H1 (cell line): ENCODE measurements around the gene USP35. TPM values are rescaled to one million over a fixed set of nuclear protein-coding genes. Genes with fewer than 3 reads are reported as not detected.

Experiments used
- CTCF ChIA-PET: fragments of 300-600 bp; sonication (Branson Sonifier 250); formaldehyde crosslinking; loops from one replicate; lab custom pipeline; 2021; ENCODE audit not compliant: partially characterized antibody; lab: Charles Lee
- POLR2A ChIA-PET: fragments of 300-600 bp; sonication (Branson Sonifier 250); formaldehyde crosslinking; loops from one replicate; lab custom pipeline; 2021; ENCODE audit warnings: inconsistent platforms; ENCODE audit not compliant: partially characterized antibody; lab: Charles Lee
- DNase-seq, 2 experiments: peaks; one replicate each; pipeline versions ENCODE4 v3.0.0 to v3.0.0-alpha.2; 2010 to 2022; ENCODE audit warnings: low spot score in 2 of 2, low read depth in 1 of 2, mixed read lengths in 1 of 2
- FAIRE-seq: peaks from 2 replicates; lab custom pipeline; 2011; peaks lifted over from hg19 to GRCh38; lab: Jason Lieb, UNC
- H2AFZ ChIP-seq: 2 replicates; pipeline ENCODE4 v1.8.1; 2012; ENCODE audit warnings: low read length, inconsistent platforms
- H2AK5ac ChIP-seq: 2 replicates; pipeline ENCODE4 v1.6.1; 2013; ENCODE audit warnings: low read depth, low read length
- H2BK120ac ChIP-seq: replicated peaks from 2 replicates; pipeline ENCODE3; 2013; ENCODE audit warnings: low read depth, low read length, inconsistent platforms
- H2BK12ac ChIP-seq: 2 replicates; pipeline ENCODE4 v1.6.1; 2013; ENCODE audit warnings: low read depth, low read length
- H2BK15ac ChIP-seq: 2 replicates; pipeline ENCODE4 v1.6.1; 2013; ENCODE audit warnings: low read length
- H2BK20ac ChIP-seq: 2 replicates; pipeline ENCODE4 v1.6.1; 2013; ENCODE audit warnings: low read length
- H2BK5ac ChIP-seq: 2 replicates; pipeline ENCODE4 v1.6.1; 2013; ENCODE audit warnings: low read depth, low read length
- H3K14ac ChIP-seq: 2 replicates; pipeline ENCODE4 v1.6.1; 2013; ENCODE audit warnings: inconsistent platforms; ENCODE audit not compliant: insufficient read length
- H3K18ac ChIP-seq: 2 replicates; pipeline ENCODE4 v1.6.1; 2013; ENCODE audit warnings: low read length; ENCODE audit errors: extremely low read depth
- H3K23ac ChIP-seq: 2 replicates; pipeline ENCODE4 v1.6.1; 2013; ENCODE audit warnings: inconsistent platforms; ENCODE audit not compliant: insufficient read length
- H3K23me2 ChIP-seq: 2 replicates; pipeline ENCODE4 v1.6.1; 2013; ENCODE audit warnings: low read depth, low read length
- H3K27ac ChIP-seq: 2 replicates; pipeline ENCODE4 v1.6.1; 2011; ENCODE audit warnings: low read depth, low read length, inconsistent platforms
- H3K27me3 ChIP-seq, 4 experiments: replicated peaks in 1 of 4; 1 replicate in 1 of 4; 2 replicates in 3 of 4; pipeline versions ENCODE4 v1.6.1 to v1.8.1; 2011 to 2013; ENCODE audit warnings: low read length in 3 of 4, mild to moderate bottlenecking in 3 of 4, inconsistent platforms in 2 of 4, mixed read lengths in 2 of 4, moderate library complexity in 1 of 4; ENCODE audit not compliant: control insufficient read depth in 3 of 4, insufficient read depth in 3 of 4; ENCODE audit errors: extremely low read depth in 1 of 4
- H3K36me3 ChIP-seq, 4 experiments: 2 replicates each; pipeline versions ENCODE4 v1.6.1 to v1.8.1; 2011 to 2013; ENCODE audit warnings: mild to moderate bottlenecking in 4 of 4, low read length in 3 of 4, moderate library complexity in 2 of 4, control low read depth in 1 of 4, inconsistent platforms in 1 of 4; ENCODE audit not compliant: insufficient read depth in 4 of 4, control insufficient read depth in 2 of 4
- H3K4ac ChIP-seq: replicated peaks from 2 replicates; pipeline ENCODE3; 2013; ENCODE audit warnings: low read length, low read depth, mixed read lengths, inconsistent platforms; ENCODE audit not compliant: insufficient read length
- H3K4me1 ChIP-seq, 4 experiments: replicated peaks in 1 of 4; 1 replicate in 1 of 4; 2 replicates in 3 of 4; pipeline versions ENCODE4 v1.6.1 to v1.8.1; 2011 to 2013; ENCODE audit warnings: low read length in 3 of 4, inconsistent platforms in 2 of 4, mixed read lengths in 1 of 4; ENCODE audit not compliant: insufficient read depth in 4 of 4, control insufficient read depth in 3 of 4
- H3K4me2 ChIP-seq, 2 experiments: 2 replicates each; pipeline versions ENCODE4 v1.6.1 to v1.8.1; 2011 to 2013; ENCODE audit warnings: low read depth in 2 of 2, low read length in 2 of 2, control low read depth in 1 of 2, inconsistent platforms in 1 of 2, mild to moderate bottlenecking in 1 of 2; ENCODE audit not compliant: insufficient read depth in 1 of 2
- H3K4me3 ChIP-seq, 4 experiments: fragments of 200-600, 300-600 bp in 1 of 4; sonication (generic), shearing (Covaris generic), sonication (Bioruptor Twin) in 1 of 4; 2 replicates each; pipeline versions ENCODE4 v1.5.1 to v1.8.1; 2011 to 2016; ENCODE audit warnings: low read length in 4 of 4, low read depth in 3 of 4, control low read depth in 2 of 4, inconsistent platforms in 2 of 4, mild to moderate bottlenecking in 2 of 4, mixed read lengths in 1 of 4, moderate library complexity in 1 of 4; ENCODE audit not compliant: insufficient read depth in 2 of 4; ENCODE audit errors: extremely low read depth in 1 of 4
- H3K56ac ChIP-seq: replicated peaks from 2 replicates; pipeline ENCODE3; 2013; ENCODE audit warnings: low read depth, mild to moderate bottlenecking, mixed read lengths, low read length, inconsistent platforms; ENCODE audit not compliant: insufficient read length
- H3K79me1 ChIP-seq: 2 replicates; pipeline ENCODE4 v1.6.1; 2013; ENCODE audit warnings: low read depth, low read length, control low read depth
- H3K79me2 ChIP-seq, 2 experiments: 2 replicates each; pipeline versions ENCODE4 v1.6.1 to v1.8.1; 2012 to 2013; ENCODE audit warnings: low read length in 2 of 2, mild to moderate bottlenecking in 2 of 2, inconsistent platforms in 1 of 2; ENCODE audit not compliant: insufficient read depth in 2 of 2, control insufficient read depth in 1 of 2
- H3K9ac ChIP-seq, 4 experiments: replicated peaks in 1 of 4; 1 replicate in 1 of 4; 2 replicates in 3 of 4; pipeline versions ENCODE4 v1.6.1 to v1.8.1; 2011 to 2013; ENCODE audit warnings: low read depth in 3 of 4, low read length in 3 of 4, control low read depth in 2 of 4, mild to moderate bottlenecking in 2 of 4, moderate library complexity in 2 of 4, inconsistent platforms in 1 of 4; ENCODE audit errors: extremely low read depth in 1 of 4
- H3K9me3 ChIP-seq, 2 experiments: 2 replicates each; pipeline versions ENCODE4 v1.6.1 to v1.8.1; 2012 to 2013; ENCODE audit warnings: mild to moderate bottlenecking in 2 of 2, moderate library complexity in 2 of 2, control low read depth in 1 of 2, inconsistent platforms in 1 of 2, low read depth in 1 of 2, low read length in 1 of 2, mixed read lengths in 1 of 2; ENCODE audit not compliant: insufficient read depth in 2 of 2
- H4K20me1 ChIP-seq, 2 experiments: replicated peaks in 1 of 2; 2 replicates each; pipeline versions ENCODE3 to v1.8.1; 2011 to 2013; ENCODE audit warnings: inconsistent platforms in 2 of 2, low read length in 2 of 2, mild to moderate bottlenecking in 1 of 2; ENCODE audit not compliant: insufficient read depth in 2 of 2, control insufficient read depth in 1 of 2
- H4K5ac ChIP-seq: 2 replicates; pipeline ENCODE4 v1.6.1; 2013; ENCODE audit warnings: low read length, low read depth, mixed read lengths, inconsistent platforms; ENCODE audit not compliant: insufficient read length
- H4K8ac ChIP-seq: 2 replicates; pipeline ENCODE4 v1.8.0; 2013; ENCODE audit warnings: mild to moderate bottlenecking, moderate library complexity, low read length, inconsistent platforms; ENCODE audit not compliant: insufficient read depth; ENCODE audit errors: extremely low read depth
- H4K91ac ChIP-seq: replicated peaks from 2 replicates; pipeline ENCODE3; 2013; ENCODE audit warnings: low read length, mixed read lengths, inconsistent platforms; ENCODE audit not compliant: insufficient read length
- BACH1 ChIP-seq: IDR thresholded peaks from 2 replicates; pipeline ENCODE4 v1.6.1; 2012; ENCODE audit warnings: low read length, improper control_type of control experiment
- GTF2F1 ChIP-seq: IDR thresholded peaks from 2 replicates; pipeline ENCODE4 v1.6.1; 2012; ENCODE audit warnings: low read depth, low read length, improper control_type of control experiment, borderline replicate concordance
- POLR2AphosphoS5 ChIP-seq: IDR thresholded peaks from 2 replicates; pipeline ENCODE4 v1.6.1; 2011; ENCODE audit warnings: low read depth, low read length
- WGBS, 2 experiments: shearing (Covaris generic) in 1 of 2; methylation state at CpG; one replicate each; pipeline versions ENCODE4 v1.1.6 to v1.1.7; 2013 to 2015; ENCODE audit warnings: low lambda C conversion rate in 2 of 2, mixed read lengths in 2 of 2, inconsistent platforms in 1 of 2, low coverage in 1 of 2, missing lambda C conversion rate in 1 of 2; ENCODE audit not compliant: insufficient replicate concordance in 2 of 2, insufficient coverage in 1 of 2, insufficient read length in 1 of 2; ENCODE audit errors: extremely low coverage in 1 of 2, missing lambda C conversion rate in 1 of 2; 5-methylcytosine and 5-hydroxymethylcytosine counted together
- polyA plus RNA-seq, 7 experiments: library from polyadenylated mRNA; depleted of rRNA in 3 of 7; stranded (reverse) in 5 of 7; unstranded in 2 of 7; fragments of >200 nt in 5 of 7; fragments of 200-250 nt in 2 of 7; gene quantifications; 1 replicate in 5 of 7; 2 replicates in 1 of 7; 4 replicates in 1 of 7; pipeline versions ENCODE4 v1.2.1 to v1.2.3, GENCODE V29; 2011 to 2013; ENCODE audit warnings: missing spikeins in 2 of 7, mixed read lengths in 2 of 7
- total RNA-seq: library from RNA; stranded (reverse); fragmentation: NEBNext Ultra II Directional; extraction: Animal tissue kit (Norgen Biotek cat#: 25700); gene quantifications from 2 replicates; pipeline ENCODE4 v1.2.1, GENCODE V29; 2021

The USP35 gene
- total and polyA plus RNA-seq, 2 of the 8 experiments (the other 6 are each of a cell fraction or from before 2014, with no cell fraction given): 4.6 to 6.8 TPM

GRCh38 chr11:78234006-78234405, 45.3 kb downstream of the USP35 start:
- TF ChIP-seq GTF2F1 (no peak), BACH1 (no peak), POLR2AphosphoS5 (no peak)
- H3K9ac ChIP-seq: no peak overlapping the region
- ChIA-PET POLR2A (no interaction called here), CTCF (interaction anchor here (0.9 to 1.6 kb wide), 2 partner anchors 8 to 187 kb away, joined by 3 read pairs; no protein-coding TSS in a partner anchor)
- H2BK20ac ChIP-seq: no peak overlapping the region
- no peaks in the 10 kb centered on the region for H3K79me2 ChIP-seq
- no peak overlapping the region for H2AFZ ChIP-seq
- no peak overlapping the region for H2BK120ac ChIP-seq
- 79% methylated on average over 5 of the region's 5 CpGs; no CpG with 5 or more reads in 1 of the 2 experiments for WGBS, 2 experiments
- H4K20me1 ChIP-seq: no peaks in the 10 kb centered on the region
- H3K4me1 ChIP-seq: no peaks in the 10 kb centered on the region
- H3K56ac ChIP-seq: no peak overlapping the region
- DNase-seq (no peak), FAIRE-seq (no peak)
- H3K18ac ChIP-seq: no peak overlapping the region
- H4K8ac ChIP-seq: no peak overlapping the region
- H3K9me3 ChIP-seq: no peaks in the 10 kb centered on the region
- H3K4ac ChIP-seq: no peak overlapping the region
- no peaks in the 10 kb centered on the region for H3K79me1 ChIP-seq
- H3K27me3 ChIP-seq: no peaks in the 10 kb centered on the region
- no peak overlapping the region for H3K27ac ChIP-seq
- no peak overlapping the region for H3K23ac ChIP-seq
- H3K23me2 ChIP-seq: no peaks in the 10 kb centered on the region
- H2AK5ac ChIP-seq: no peak overlapping the region
- no peak overlapping the region for H4K5ac ChIP-seq
- no peaks in the 10 kb centered on the region for H3K36me3 ChIP-seq
- no peak overlapping the region for H4K91ac ChIP-seq
- no peak overlapping the region for H2BK15ac ChIP-seq
- H3K14ac ChIP-seq: no peak overlapping the region
- H2BK12ac ChIP-seq: no peak overlapping the region
- no peak overlapping the region for H3K4me2 ChIP-seq
- H2BK5ac ChIP-seq: no peak overlapping the region
- H3K4me3 ChIP-seq: no peak overlapping the region
